ENCODE results near the gene BLNK. TPM values are rescaled to one million over a fixed set of nuclear protein-coding genes. Genes with fewer than 3 reads are reported as not detected.

The BLNK gene
- polyA plus RNA-seq, 1 of the 3 experiments (the other 2 are of a cell fraction): not detected

- Histone ChIP-seq H3F3A (replicated peaks; ENCODE audit: insufficient read depth) (no peaks in the 10 kb centered on the region), H4K20me1 (ENCODE audit: insufficient read depth) (no peaks in the 10 kb centered on the region), H3K4me2 (no peak overlapping the region), H2AFZ (ENCODE audit: low read depth) (no peak overlapping the region), H3K27me3 (ENCODE audit: insufficient read depth) (peaks cover 9% of the 10 kb centered on the region; the same call in 1 of the 2 replicates), H3K4me3 (ENCODE audit: low read depth in 2 of 2, low read length in 1 of 2) (no peak overlapping the region), H3K36me3 (replicated peaks in 1 of 2; ENCODE audit: control insufficient read depth in 1 of 2, insufficient read depth in 2 of 2, low read length in 1 of 2) (no peaks in the 10 kb centered on the region), H3K9ac (no peak overlapping the region), H3K9me2 (no peaks in the 10 kb centered on the region), H3K9me3 (no peaks in the 10 kb centered on the region), H3K4me1 (ENCODE audit: control insufficient read depth in 1 of 2, insufficient read depth in 2 of 2, low read depth in 1 of 2, low read length in 1 of 2) (no peaks in the 10 kb centered on the region), H3K79me2 (ENCODE audit: insufficient read depth) (no peaks in the 10 kb centered on the region), H3K27ac (ENCODE audit: low read depth in 2 of 2, low read length in 1 of 2) (no peak overlapping the region)
- CTCF ChIA-PET: interaction anchor here (0.8 to 1.5 kb wide), 2 partner anchors 15 to 20 kb away, joined by 3 to 5 read pairs; no protein-coding TSS in a partner anchor
- TF ChIP-seq REST (IDR thresholded peaks at IDR 0.05; ENCODE audit: low read depth, low read length): no peak
- TF ChIP-seq TCF12 (IDR thresholded peaks at IDR 0.05): no peak
- WGBS (ENCODE audit: low lambda C conversion rate): 22% methylated on average over 5 of the region's 5 CpGs
- DNase-seq: no peak
- POLR2A ChIA-PET: no interaction called here
Measured at GRCh38 chr10:96208946-96209345, 62.4 kb downstream of the BLNK start.

DNA sequence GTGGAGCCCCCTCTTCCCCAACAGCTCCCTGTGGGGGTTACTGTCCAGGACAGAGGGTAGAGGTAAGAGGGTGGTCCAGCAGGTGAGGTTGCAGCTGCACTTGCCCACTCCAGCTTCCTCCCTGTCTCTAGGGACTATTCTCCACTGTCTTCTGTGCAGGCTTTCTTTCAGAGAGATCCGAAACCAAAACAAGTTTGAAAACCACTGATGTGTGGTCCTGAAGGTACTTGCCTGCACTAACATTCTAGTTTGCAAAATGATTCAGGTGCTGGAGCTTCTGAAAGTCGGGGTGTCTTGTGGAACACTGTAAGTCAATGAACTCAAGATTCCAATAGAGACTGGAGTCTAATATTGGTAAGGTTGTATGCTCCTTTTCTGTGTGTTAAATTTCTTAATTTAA lies 63.1 kb downstream of the BLNK start:
- Histone ChIP-seq H3K79me2 (ENCODE audit: insufficient read depth) (no peaks in the 10 kb centered on the region), H3K4me1 (ENCODE audit: control insufficient read depth in 1 of 2, insufficient read depth in 2 of 2, low read depth in 1 of 2, low read length in 1 of 2) (no peaks in the 10 kb centered on the region), H3F3A (replicated peaks; ENCODE audit: insufficient read depth) (no peaks in the 10 kb centered on the region), H3K4me2 (no peak overlapping the region), H4K20me1 (ENCODE audit: insufficient read depth) (no peaks in the 10 kb centered on the region), H3K9me3 (no peaks in the 10 kb centered on the region), H3K27ac (ENCODE audit: low read depth in 2 of 2, low read length in 1 of 2) (no peak overlapping the region), H3K9ac (no peak overlapping the region), H2AFZ (ENCODE audit: low read depth) (no peak overlapping the region), H3K9me2 (no peaks in the 10 kb centered on the region), H3K36me3 (replicated peaks in 1 of 2; ENCODE audit: control insufficient read depth in 1 of 2, insufficient read depth in 2 of 2, low read length in 1 of 2) (no peaks in the 10 kb centered on the region), H3K4me3 (ENCODE audit: low read depth in 2 of 2, low read length in 1 of 2) (no peak overlapping the region), H3K27me3 (ENCODE audit: insufficient read depth) (peaks cover 9% of the 10 kb centered on the region; the same call in 1 of the 2 replicates)
- POLR2A ChIA-PET: no interaction called here
- CTCF ChIA-PET: interaction anchor here (1.5 kb wide), 1 partner anchor 21 kb away, joined by 5 read pairs; no protein-coding TSS in a partner anchor
- WGBS (ENCODE audit: low lambda C conversion rate): 25% methylated on average over 2 of the region's 2 CpGs
- DNase-seq: no peak
- no peak for TF ChIP-seq TAF1 (IDR thresholded peaks at IDR 0.05; ENCODE audit: borderline replicate concordance, low read depth, low read length)
- TF ChIP-seq FOSL2 (IDR thresholded peaks at IDR 0.05; ENCODE audit: borderline replicate concordance, low read depth): no peak
- TF ChIP-seq NRF1 (IDR thresholded peaks at IDR 0.05; ENCODE audit: low read depth, low read length): no peak
- no peak for TF ChIP-seq REST (IDR thresholded peaks at IDR 0.05; ENCODE audit: low read depth, low read length)
- TF ChIP-seq RFX5 (IDR thresholded peaks at IDR 0.05; ENCODE audit: low read length): no peak
- no peak for TF ChIP-seq MXI1 (IDR thresholded peaks at IDR 0.05; ENCODE audit: low read depth, low read length)
- TF ChIP-seq CTCF (IDR thresholded peaks at IDR 0.05): no peak
- TF ChIP-seq GABPA (IDR thresholded peaks at IDR 0.05; ENCODE audit: low read depth): no peak
- TF ChIP-seq ELF1 (IDR thresholded peaks at IDR 0.05): no peak
- no peak for TF ChIP-seq RCOR1 (IDR thresholded peaks at IDR 0.05; ENCODE audit: low read length)
- TF ChIP-seq USF2 (IDR thresholded peaks at IDR 0.05; ENCODE audit: borderline replicate concordance, low read depth, low read length): no peak
- no peak for TF ChIP-seq SIN3A (IDR thresholded peaks at IDR 0.05; ENCODE audit: borderline replicate concordance, low read depth, low read length)
- no peak for TF ChIP-seq TCF12 (IDR thresholded peaks at IDR 0.05)
- TF ChIP-seq YY1 (IDR thresholded peaks at IDR 0.05; ENCODE audit: low read depth): no peak
- TF ChIP-seq TEAD4 (IDR thresholded peaks at IDR 0.05; ENCODE audit: borderline replicate concordance, insufficient read depth): no peak
- TF ChIP-seq JUND (IDR thresholded peaks at IDR 0.05): no peak

Measured in SK-N-SH (cell line).